Mesendoderm (in vitro differentiated cells): ENCODE measurements around the gene EGF.

ENCODE experiments used
- DNase-seq: peaks from one replicate; pipeline ENCODE4 v3.0.0; 2013
- H2AK5ac ChIP-seq: 2 replicates; pipeline ENCODE4 v1.6.1; 2013; ENCODE audit warnings: low read length, inconsistent platforms
- H2BK120ac ChIP-seq: 2 replicates; pipeline ENCODE4 v1.6.1; 2013; ENCODE audit warnings: low read depth, mild to moderate bottlenecking, low read length, moderate library complexity, mixed read lengths
- H2BK15ac ChIP-seq: replicated peaks from 2 replicates; pipeline ENCODE4 v1.6.1; 2013; ENCODE audit warnings: low read depth, mild to moderate bottlenecking, moderate library complexity
- H2BK5ac ChIP-seq: 2 replicates; pipeline ENCODE4 v1.6.1; 2013; ENCODE audit warnings: low read length, inconsistent platforms
- H3K18ac ChIP-seq: 2 replicates; pipeline ENCODE4 v1.6.1; 2013; ENCODE audit warnings: mild to moderate bottlenecking, low read length, mixed read lengths
- H3K23ac ChIP-seq: one replicate; pipeline ENCODE4 v1.6.1; 2013; ENCODE audit warnings: low read length
- H3K27ac ChIP-seq: 2 replicates; pipeline ENCODE4 v1.5.1; 2013; ENCODE audit warnings: low read depth, mild to moderate bottlenecking, inconsistent platforms, low read length, moderate library complexity
- H3K27me3 ChIP-seq: 2 replicates; pipeline ENCODE4 v1.6.1; 2013; ENCODE audit warnings: low read length, control low read depth, mild to moderate bottlenecking, inconsistent platforms; ENCODE audit not compliant: insufficient read depth, poor library complexity
- H3K36me3 ChIP-seq: 2 replicates; pipeline ENCODE4 v1.6.1; 2013; ENCODE audit warnings: low read length, inconsistent platforms; ENCODE audit not compliant: control insufficient read depth, insufficient read depth
- H3K4ac ChIP-seq: one replicate; pipeline ENCODE4 v1.6.1; 2013; ENCODE audit warnings: low read depth, mild to moderate bottlenecking, low read length, moderate library complexity
- H3K4me1 ChIP-seq: 2 replicates; pipeline ENCODE4 v1.6.1; 2013; ENCODE audit warnings: low read depth, low read length, inconsistent platforms; ENCODE audit not compliant: control insufficient read depth
- H3K4me2 ChIP-seq: 2 replicates; pipeline ENCODE4 v1.6.1; 2013; ENCODE audit warnings: low read length
- H3K4me3 ChIP-seq: 2 replicates; pipeline ENCODE4 v1.5.1; 2013; ENCODE audit warnings: mild to moderate bottlenecking, low read length
- H3K56ac ChIP-seq: one replicate; pipeline ENCODE4 v1.6.1; 2013; ENCODE audit warnings: low read length
- H3K79me1 ChIP-seq: 2 replicates; pipeline ENCODE4 v1.6.1; 2013; ENCODE audit warnings: low read length, inconsistent platforms
- H3K79me2 ChIP-seq: 2 replicates; pipeline ENCODE4 v1.6.1; 2013; ENCODE audit warnings: mild to moderate bottlenecking, low read length; ENCODE audit not compliant: control insufficient read depth, insufficient read depth
- H3K9ac ChIP-seq: 2 replicates; pipeline ENCODE4 v1.6.1; 2013; ENCODE audit warnings: low read length, inconsistent platforms
- H4K5ac ChIP-seq: one replicate; pipeline ENCODE4 v1.6.1; 2013; ENCODE audit warnings: low read length
- H4K8ac ChIP-seq: one replicate; pipeline ENCODE4 v1.6.1; 2013; ENCODE audit warnings: low read depth, mild to moderate bottlenecking, control low read depth, low read length, moderate library complexity
- WGBS: extraction: QIAGEN DNeasy Blood & Tissue Kit; methylation state at CpG from one replicate; pipeline ENCODE4 v1.1.7; 2013; ENCODE audit warnings: low lambda C conversion rate, missing lambda C conversion rate; ENCODE audit not compliant: insufficient coverage; ENCODE audit errors: extremely low coverage; 5-methylcytosine and 5-hydroxymethylcytosine counted together

Gene EGF

GRCh38 chr4:109993116-109993515 lies 80.4 kb downstream of the EGF start:
- H3K79me1 ChIP-seq = no peaks in the 10 kb centered on the region
- no peak overlapping the region for H2BK5ac ChIP-seq
- H3K9ac ChIP-seq = no peak overlapping the region
- H3K56ac ChIP-seq = no peak overlapping the region
- no peak overlapping the region for H3K18ac ChIP-seq
- H2AK5ac ChIP-seq = no peak overlapping the region
- H4K8ac ChIP-seq = no peak overlapping the region
- H3K4me3 ChIP-seq = no peak overlapping the region
- no peak overlapping the region for H2BK120ac ChIP-seq
- no peaks in the 10 kb centered on the region for H3K4me1 ChIP-seq
- no peak overlapping the region for H3K23ac ChIP-seq
- no peak overlapping the region for H4K5ac ChIP-seq
- H3K27ac ChIP-seq = no peak overlapping the region
- H3K4me2 ChIP-seq = no peak overlapping the region
- WGBS = no CpG with 5 or more reads among the region's 4 CpGs
- peaks cover 1% of the 10 kb centered on the region for H3K36me3 ChIP-seq
- H3K27me3 ChIP-seq = no peaks in the 10 kb centered on the region
- DNase-seq = no peak
- no peak overlapping the region for H2BK15ac ChIP-seq
- no peak overlapping the region for H3K4ac ChIP-seq
- H3K79me2 ChIP-seq = no peaks in the 10 kb centered on the region

GRCh38 chr4:109994415-109994827 lies 81.7 kb downstream of the EGF start:
- no peak overlapping the region for H3K4ac ChIP-seq
- no peak overlapping the region for H3K23ac ChIP-seq
- no peak overlapping the region for H3K4me2 ChIP-seq
- H3K36me3 ChIP-seq = no peaks in the 10 kb centered on the region
- no peak overlapping the region for H2BK120ac ChIP-seq
- no peaks in the 10 kb centered on the region for H3K27me3 ChIP-seq
- H3K9ac ChIP-seq = no peak overlapping the region
- no peak for DNase-seq
- no peak overlapping the region for H3K56ac ChIP-seq
- H2BK5ac ChIP-seq = no peak overlapping the region
- H3K79me2 ChIP-seq = no peaks in the 10 kb centered on the region
- H3K18ac ChIP-seq = no peak overlapping the region
- H3K4me3 ChIP-seq = no peak overlapping the region
- no peak overlapping the region for H4K8ac ChIP-seq
- H3K79me1 ChIP-seq = no peaks in the 10 kb centered on the region
- no peak overlapping the region for H2AK5ac ChIP-seq
- no peaks in the 10 kb centered on the region for H3K4me1 ChIP-seq
- H2BK15ac ChIP-seq = no peak overlapping the region
- no CpG with 5 or more reads among the region's 4 CpGs for whole genome bisulfite sequencing
- no peak overlapping the region for H3K27ac ChIP-seq
- H4K5ac ChIP-seq = no peak overlapping the region

- Histone ChIP-seq H2BK5ac (no peak overlapping the region), H3K36me3 (no peaks in the 10 kb centered on the region), H3K4me2 (no peak overlapping the region), H3K27me3 (no peaks in the 10 kb centered on the region), H2BK120ac (no peak overlapping the region), H3K4ac (no peak overlapping the region), H2BK15ac (no peak overlapping the region), H3K27ac (no peak overlapping the region), H3K79me2 (no peaks in the 10 kb centered on the region), H3K23ac (no peak overlapping the region), H3K9ac (no peak overlapping the region), H3K56ac (no peak overlapping the region), H3K18ac (no peak overlapping the region), H3K4me3 (no peak overlapping the region), H4K8ac (no peak overlapping the region), H4K5ac (no peak overlapping the region), H3K4me1 (no peaks in the 10 kb centered on the region), H2AK5ac (no peak overlapping the region), H3K79me1 (no peaks in the 10 kb centered on the region)
- no CpG with 5 or more reads among the region's 3 CpGs for WGBS
- DNase-seq = no peak
These were observed 83.8 kb downstream of the EGF start for GRCh38 chr4:109996526-109996925.

- DNase-seq = peak; percentile 67
- no peak overlapping the region for H4K8ac ChIP-seq
- no peak overlapping the region for H3K4me3 ChIP-seq
- no peak overlapping the region for H3K4me2 ChIP-seq
- no peak overlapping the region for H3K18ac ChIP-seq
- no CpG with 5 or more reads among the region's 3 CpGs for WGBS
- H3K9ac ChIP-seq = no peak overlapping the region
- no peak overlapping the region for H2BK5ac ChIP-seq
- H2AK5ac ChIP-seq = no peak overlapping the region
- no peak overlapping the region for H3K4ac ChIP-seq
- H2BK120ac ChIP-seq = no peak overlapping the region
- no peaks in the 10 kb centered on the region for H3K79me2 ChIP-seq
- H2BK15ac ChIP-seq = no peak overlapping the region
- H3K36me3 ChIP-seq = no peaks in the 10 kb centered on the region
- H4K5ac ChIP-seq = no peak overlapping the region
- no peaks in the 10 kb centered on the region for H3K4me1 ChIP-seq
- H3K56ac ChIP-seq = no peak overlapping the region
- H3K27me3 ChIP-seq = no peaks in the 10 kb centered on the region
- H3K23ac ChIP-seq = no peak overlapping the region
- H3K79me1 ChIP-seq = no peaks in the 10 kb centered on the region
- H3K27ac ChIP-seq = no peak overlapping the region
These were observed 86.3 kb downstream of the EGF start for GRCh38 chr4:109998867-109999584.

- Histone ChIP-seq H3K4ac (no peak overlapping the region), H2BK120ac (no peak overlapping the region), H2AK5ac (no peak overlapping the region), H3K79me2 (no peaks in the 10 kb centered on the region), H3K9ac (no peak overlapping the region), H3K27me3 (no peaks in the 10 kb centered on the region), H4K5ac (no peak overlapping the region), H3K56ac (no peak overlapping the region), H3K18ac (no peak overlapping the region), H3K23ac (no peak overlapping the region), H4K8ac (no peak overlapping the region), H3K4me2 (no peak overlapping the region), H3K36me3 (no peaks in the 10 kb centered on the region), H3K27ac (no peak overlapping the region), H3K79me1 (no peaks in the 10 kb centered on the region), H3K4me1 (no peaks in the 10 kb centered on the region), H2BK5ac (no peak overlapping the region), H2BK15ac (no peak overlapping the region), H3K4me3 (no peak overlapping the region)
- whole genome bisulfite sequencing = no CpG with 5 or more reads among the region's 9 CpGs
- DNase-seq = no peak
These were observed 86.9 kb downstream of the EGF start for GRCh38 chr4:109999585-109999912.

- DNase-seq = no peak
- Histone ChIP-seq H2BK5ac (no peak overlapping the region), H3K4me1 (no peaks in the 10 kb centered on the region), H3K36me3 (no peaks in the 10 kb centered on the region), H4K8ac (peak overlapping the region; percentile 13), H3K27ac (no peak overlapping the region), H3K9ac (no peak overlapping the region), H3K27me3 (no peaks in the 10 kb centered on the region), H4K5ac (no peak overlapping the region), H3K4me2 (no peak overlapping the region), H2BK120ac (no peak overlapping the region), H2BK15ac (no peak overlapping the region), H3K4me3 (no peak overlapping the region), H3K56ac (no peak overlapping the region), H3K23ac (no peak overlapping the region), H3K18ac (no peak overlapping the region), H3K4ac (no peak overlapping the region), H2AK5ac (no peak overlapping the region), H3K79me2 (no peaks in the 10 kb centered on the region), H3K79me1 (no peaks in the 10 kb centered on the region)
- WGBS = no CpG with 5 or more reads among the region's 3 CpGs
These were observed 89.6 kb downstream of the EGF start for GRCh38 chr4:110002326-110002725.
